Measurements from ENCODE around the gene DMXL1. TPM values are rescaled to one million over a fixed set of nuclear protein-coding genes. Genes with fewer than 3 reads are reported as not detected.

Gene DMXL1
- total RNA-seq, 2 donors from 2014 or later = 41.2 to 45.3 TPM

DNA sequence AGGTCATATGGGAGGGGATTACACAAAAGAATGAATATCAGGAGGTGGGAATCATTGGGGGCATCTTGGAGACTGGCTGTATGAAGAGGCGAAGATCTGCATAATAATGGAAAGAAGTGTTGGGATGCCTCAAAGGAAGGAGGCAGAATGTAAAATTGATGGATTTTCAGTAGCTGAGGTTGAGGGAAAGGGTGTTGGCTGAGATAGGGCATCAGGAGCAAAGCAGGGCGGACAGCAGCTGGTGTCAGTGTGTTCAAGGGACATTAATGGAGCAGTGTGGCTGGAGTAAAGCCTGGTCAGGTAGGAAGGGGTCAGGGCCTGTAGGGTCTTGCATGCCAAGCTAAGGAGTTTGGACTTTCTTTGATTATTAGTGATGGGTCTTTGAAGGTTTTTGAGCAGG, 219.7 kb downstream of the DMXL1 start:
- Mint-ChIP-seq H3K27me3 (no peaks in the 10 kb centered on the region), H3K36me3 (peaks cover 10% of the 10 kb centered on the region), H3K4me3 (peak overlapping the region; percentile 79), H3K9me3 (peaks cover 4% of the 10 kb centered on the region), H3K4me1 (ENCODE audit: low read depth in 2 of 2) (peaks cover 68 to 74% of the 10 kb centered on the region in 2 donors), H3K27ac (peak overlapping the region; percentile 93 to 99)
- DNase-seq (ENCODE audit: low spot score) (no peak), ATAC-seq (no peak)

DNA sequence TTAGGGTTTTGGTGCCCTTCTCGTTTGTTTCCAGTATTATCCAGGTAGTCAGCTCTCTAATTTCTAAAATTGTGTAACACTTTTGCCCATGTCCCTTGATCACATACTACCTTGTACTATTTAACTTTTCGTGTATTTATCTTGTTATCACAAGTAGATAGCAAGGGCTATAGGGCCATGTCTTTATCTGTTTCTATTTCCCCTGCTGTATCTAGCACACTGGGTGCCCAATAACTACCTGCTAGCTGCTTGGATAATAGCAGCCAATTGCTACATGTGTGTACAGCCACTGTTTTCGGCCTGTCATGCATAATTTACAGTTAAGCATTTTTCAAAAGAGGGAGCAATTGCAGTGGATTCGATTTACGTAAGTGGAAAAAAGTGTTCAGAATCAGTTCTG, 220.2 kb downstream of the DMXL1 start:
- DNase-seq (ENCODE audit: low spot score) = no peak
- Mint-ChIP-seq H3K9me3 (peaks cover 4% of the 10 kb centered on the region), H3K36me3 (peaks cover 10% of the 10 kb centered on the region), H3K27me3 (no peaks in the 10 kb centered on the region), H3K4me1 (ENCODE audit: low read depth in 2 of 2) (peaks cover 65 to 73% of the 10 kb centered on the region in 2 donors), H3K4me3 (no peak overlapping the region), H3K27ac (peak overlapping the region; percentile 93 to 99)
- ATAC-seq = no peak

DNA sequence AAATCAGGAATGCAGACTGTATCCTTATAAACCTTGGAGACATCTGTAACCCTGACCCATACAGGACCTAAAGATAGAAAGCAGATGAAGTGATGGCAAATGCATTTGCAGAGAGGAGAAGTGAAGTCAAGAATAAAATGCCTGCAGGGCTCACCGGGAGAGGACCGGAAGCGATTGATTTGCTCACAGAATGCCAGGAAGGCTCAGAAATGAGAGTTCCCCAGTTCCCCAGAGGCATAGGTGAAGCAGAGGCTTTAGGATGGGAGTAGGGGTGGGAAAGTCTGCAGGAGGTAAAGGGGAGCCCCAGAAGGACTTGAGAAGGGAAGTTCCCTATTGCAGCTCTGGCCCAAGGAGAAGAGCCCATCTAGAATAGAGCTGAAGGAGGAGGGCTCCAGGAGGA, 221.0 kb downstream of the DMXL1 start:
- Mint-ChIP-seq H3K4me1 (ENCODE audit: low read depth in 2 of 2) (peaks cover 61 to 68% of the 10 kb centered on the region in 2 donors), H3K27me3 (no peaks in the 10 kb centered on the region), H3K4me3 (no peak overlapping the region), H3K27ac (peak overlapping the region; percentile 30 to 73), H3K36me3 (peaks cover 11% of the 10 kb centered on the region), H3K9me3 (peaks cover 4% of the 10 kb centered on the region)
- no peak for ATAC-seq
- no peak for DNase-seq (ENCODE audit: low spot score)

DNA sequence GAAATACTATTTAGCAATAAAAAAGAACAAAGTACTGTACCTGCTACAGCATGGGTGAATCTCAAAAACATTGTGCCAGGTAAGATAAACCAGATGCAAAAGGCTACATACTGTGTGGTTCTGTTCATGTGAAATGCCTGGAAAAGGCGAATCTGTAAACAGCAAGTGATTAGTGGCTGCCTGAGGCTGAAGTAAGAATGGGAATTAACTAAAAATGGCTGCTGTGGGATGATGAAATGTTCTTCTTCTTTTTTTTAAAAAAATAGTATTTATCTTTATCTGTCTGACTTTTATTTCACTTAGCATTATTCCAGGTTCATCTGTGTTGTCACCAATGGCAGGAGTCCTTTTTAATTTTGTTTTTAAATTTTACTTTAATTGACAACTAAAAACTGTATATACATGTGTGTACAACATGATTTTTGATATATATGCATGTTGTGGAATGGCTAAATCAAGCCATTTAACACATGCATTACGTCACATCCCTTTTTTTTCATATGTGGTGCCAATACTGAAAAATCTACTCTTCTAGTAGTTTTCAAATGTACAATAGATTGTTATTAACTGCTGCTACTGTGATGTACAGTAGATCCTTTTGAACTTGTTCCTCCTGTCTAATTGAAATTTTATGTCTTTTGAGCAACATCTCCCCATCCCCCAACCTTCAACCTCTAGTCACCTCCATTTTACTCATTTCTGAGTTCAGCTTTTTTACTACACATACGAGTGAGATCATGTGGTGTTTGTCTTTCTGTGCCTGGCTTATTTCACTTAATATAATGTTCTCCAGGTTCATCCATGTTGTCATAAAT, 222.0 kb downstream of the DMXL1 start:
- Mint-ChIP-seq H3K27ac (peak overlapping the region; percentile 47), H3K4me3 (no peak overlapping the region), H3K27me3 (no peaks in the 10 kb centered on the region), H3K9me3 (peaks cover 4% of the 10 kb centered on the region), H3K36me3 (peaks cover 15% of the 10 kb centered on the region), H3K4me1 (ENCODE audit: low read depth in 2 of 2) (peaks cover 56 to 67% of the 10 kb centered on the region in 2 donors)
- no peak for DNase-seq (ENCODE audit: low spot score)
- no peak for ATAC-seq

DNA sequence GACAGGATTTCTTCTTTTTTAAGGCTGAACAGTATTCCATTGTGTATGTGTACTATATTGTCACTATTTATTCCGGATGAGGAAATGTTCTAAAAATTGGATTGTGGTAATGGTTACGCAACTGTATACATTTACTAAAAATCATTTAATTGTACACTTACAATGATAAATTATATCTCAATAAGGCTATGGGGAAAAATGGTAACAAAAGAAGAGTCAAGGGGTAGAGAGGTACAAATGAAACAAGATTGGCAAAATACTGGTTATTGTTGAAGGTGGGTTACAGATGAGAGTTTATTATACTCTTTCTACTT, 222.6 kb downstream of the DMXL1 start:
- Mint-ChIP-seq H3K27ac (peak overlapping the region; percentile 47), H3K27me3 (no peaks in the 10 kb centered on the region), H3K9me3 (peaks cover 4% of the 10 kb centered on the region), H3K4me3 (no peak overlapping the region), H3K4me1 (ENCODE audit: low read depth in 2 of 2) (peaks cover 52 to 63% of the 10 kb centered on the region in 2 donors), H3K36me3 (peaks cover 15% of the 10 kb centered on the region)
- no peak for ATAC-seq
- DNase-seq (ENCODE audit: low spot score) = no peak

Other genes starting within 250 kb of the DMXL1 start
- 1 to 10 TPM; 3.3 to 4.9 TPM for gene DTWD2, start 82.5 kb upstream of the DMXL1 start, total RNA-seq

All from natural killer cell treated with Interleukin-12 subunit alpha and Interleukin-12 subunit beta and Interleukin-15 and Interleukin-18, amount 100 ng/mL, for 72 hours (primary cell).